Hypothalamus (tissue), 51 donors: ENCODE measurements around the gene SLC6A6.
A peak's percentile ranks its signal among the peaks of the same experiment; 100 is the strongest.

Experiments used
- DNase-seq, 51 donors: peaks; one replicate each; lab custom pipeline; 2025; lab: John Stamatoyannopoulos, UW

SLC6A6 gene

GRCh38 chr3:14533457-14533958 lies 131.1 kb downstream of the SLC6A6 start:
- no peak for DNase-seq

GRCh38 chr3:14534516-14535191 lies 132.2 kb downstream of the SLC6A6 start:
- DNase-seq: peak in 1 of 51 donors; percentile 9

GRCh38 chr3:14535616-14536015 lies 133.2 kb downstream of the SLC6A6 start:
- no peak for DNase-seq

- no peak for DNase-seq
Measured at GRCh38 chr3:14536055-14536815, 133.8 kb downstream of the SLC6A6 start.

- no peak for DNase-seq
Measured at GRCh38 chr3:14536837-14537589, 134.6 kb downstream of the SLC6A6 start.

GRCh38 chr3:14537590-14538450 lies 135.4 kb downstream of the SLC6A6 start:
- no peak for DNase-seq

GRCh38 chr3:14538451-14539088 lies 136.2 kb downstream of the SLC6A6 start:
- no peak for DNase-seq
